Parathyroid adenoma (tissue), 2 donors: ENCODE measurements around the gene TEX22.

Experiments used
- H2AFZ ChIP-seq: fragments of 300-600 bp; sonication (generic); one replicate; pipeline ENCODE4 v1.7.0; 2017; ENCODE audit warnings: antibody characterized with exemption, mild to moderate bottlenecking
- H3K27ac ChIP-seq: fragments of 300-600 bp; sonication (generic); one replicate; pipeline ENCODE4 v1.7.0; 2017
- H3K27me3 ChIP-seq: fragments of 300-600 bp; sonication (generic); one replicate; pipeline ENCODE4 v1.7.0; 2017; ENCODE audit warnings: low read length; ENCODE audit not compliant: control insufficient read depth, insufficient read depth
- H3K36me3 ChIP-seq: fragments of 300-600 bp; sonication (generic); one replicate; pipeline ENCODE4 v1.7.0; 2017; ENCODE audit warnings: low read length; ENCODE audit not compliant: control insufficient read depth, insufficient read depth
- H3K4me1 ChIP-seq: fragments of 300-600 bp; sonication (generic); one replicate; pipeline ENCODE4 v1.7.0; 2017; ENCODE audit warnings: control low read depth
- H3K4me2 ChIP-seq: fragments of 300-600 bp; sonication (generic); one replicate; pipeline ENCODE4 v1.7.0; 2017; ENCODE audit warnings: low read length
- H3K4me3 ChIP-seq: fragments of 300-600 bp; sonication (generic); one replicate; pipeline ENCODE4 v1.7.0; 2017; ENCODE audit warnings: low read depth, low read length
- H3K79me2 ChIP-seq: fragments of 300-600 bp; sonication (generic); one replicate; pipeline ENCODE4 v1.7.0; 2017; ENCODE audit warnings: control low read depth
- H3K9ac ChIP-seq: fragments of 300-600 bp; sonication (generic); one replicate; pipeline ENCODE4 v1.7.0; 2017; ENCODE audit warnings: mild to moderate bottlenecking
- H3K9me3 ChIP-seq: fragments of 300-600 bp; sonication (generic); one replicate; pipeline ENCODE4 v1.7.0; 2017; ENCODE audit warnings: low read length; ENCODE audit not compliant: control insufficient read depth
- TF ChIP-seq, protein P1 (sequence below): fragments of 300-600 bp; sonication (generic); IDR thresholded peaks from one replicate; pipeline ENCODE4 v1.7.0; 2017; ENCODE audit warnings: antibody characterized with exemption, mild to moderate bottlenecking
- donor health status: primary hyperparathyroidism.

Gene TEX22

DNA sequence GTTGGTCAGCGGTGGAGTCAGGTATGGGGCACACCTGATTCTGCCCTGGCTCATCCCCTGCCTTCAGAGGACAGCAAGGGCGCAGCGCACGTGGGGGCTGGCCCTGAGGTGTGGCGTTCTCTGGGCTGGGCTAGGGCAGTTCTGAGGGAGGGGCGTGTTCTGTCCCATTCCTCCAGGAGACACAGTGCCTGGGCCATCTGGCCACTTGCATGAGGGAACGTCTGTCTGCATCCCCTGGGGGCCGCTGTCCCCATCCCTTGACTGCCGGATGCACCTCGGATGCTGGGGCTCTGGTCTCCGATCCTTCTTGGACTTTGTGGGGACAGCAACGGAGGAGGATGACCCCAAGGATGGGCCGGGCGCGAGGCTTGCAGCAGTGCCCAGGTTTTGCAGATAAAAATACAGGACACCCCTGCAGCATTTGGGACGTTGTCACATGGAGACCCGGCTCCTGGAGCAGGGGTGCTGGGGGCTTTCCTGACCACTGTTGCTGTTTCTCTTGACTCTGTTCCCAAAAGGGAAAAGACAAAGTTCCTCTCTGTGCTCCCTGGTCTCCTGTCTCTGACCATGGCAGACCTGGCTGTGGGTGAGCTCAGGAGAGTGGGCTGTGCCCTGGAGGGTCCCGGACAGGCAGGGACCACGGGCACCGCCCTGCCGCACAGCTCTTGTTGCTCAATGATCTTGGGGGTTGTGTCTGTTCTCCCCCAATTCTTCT lies 28.2 kb downstream of the TEX22 start:
- no peak overlapping the region for H3K4me3 ChIP-seq
- H3K36me3 ChIP-seq: no peaks in the 10 kb centered on the region
- peaks cover 1% of the 10 kb centered on the region for H3K4me1 ChIP-seq

DNA sequence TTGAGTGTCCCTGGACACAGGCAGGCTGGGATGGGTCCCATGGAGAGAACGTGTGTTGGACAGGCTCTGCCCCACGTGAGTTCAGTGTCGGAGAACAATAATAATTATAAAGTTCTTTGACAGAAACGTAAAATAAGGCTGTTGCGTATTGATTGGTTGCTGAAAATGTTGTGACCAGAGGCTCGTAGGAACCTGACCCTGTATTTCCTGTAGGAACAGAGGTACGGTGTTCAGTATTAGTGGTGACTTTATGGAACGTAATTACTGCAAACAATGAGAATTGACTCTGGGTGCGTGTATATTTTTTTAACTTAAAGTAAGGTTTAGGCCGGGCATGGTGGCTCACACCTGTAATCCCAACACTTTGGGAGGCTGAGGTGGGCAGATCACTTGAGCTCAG lies 29.1 kb downstream of the TEX22 start:
- Histone ChIP-seq H3K9me3 (no peaks in the 10 kb centered on the region), H3K27me3 (no peaks in the 10 kb centered on the region), H3K27ac (no peak overlapping the region), H3K4me3 (no peak overlapping the region), H3K9ac (no peak overlapping the region), H3K4me2 (no peak overlapping the region), H3K79me2 (peaks cover 4% of the 10 kb centered on the region), H3K36me3 (no peaks in the 10 kb centered on the region), H2AFZ (no peak overlapping the region), H3K4me1 (no peaks in the 10 kb centered on the region)
- TF ChIP-seq, protein P1, sequence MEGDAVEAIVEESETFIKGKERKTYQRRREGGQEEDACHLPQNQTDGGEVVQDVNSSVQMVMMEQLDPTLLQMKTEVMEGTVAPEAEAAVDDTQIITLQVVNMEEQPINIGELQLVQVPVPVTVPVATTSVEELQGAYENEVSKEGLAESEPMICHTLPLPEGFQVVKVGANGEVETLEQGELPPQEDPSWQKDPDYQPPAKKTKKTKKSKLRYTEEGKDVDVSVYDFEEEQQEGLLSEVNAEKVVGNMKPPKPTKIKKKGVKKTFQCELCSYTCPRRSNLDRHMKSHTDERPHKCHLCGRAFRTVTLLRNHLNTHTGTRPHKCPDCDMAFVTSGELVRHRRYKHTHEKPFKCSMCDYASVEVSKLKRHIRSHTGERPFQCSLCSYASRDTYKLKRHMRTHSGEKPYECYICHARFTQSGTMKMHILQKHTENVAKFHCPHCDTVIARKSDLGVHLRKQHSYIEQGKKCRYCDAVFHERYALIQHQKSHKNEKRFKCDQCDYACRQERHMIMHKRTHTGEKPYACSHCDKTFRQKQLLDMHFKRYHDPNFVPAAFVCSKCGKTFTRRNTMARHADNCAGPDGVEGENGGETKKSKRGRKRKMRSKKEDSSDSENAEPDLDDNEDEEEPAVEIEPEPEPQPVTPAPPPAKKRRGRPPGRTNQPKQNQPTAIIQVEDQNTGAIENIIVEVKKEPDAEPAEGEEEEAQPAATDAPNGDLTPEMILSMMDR: no peak

More for the DNA sequence above, 28.2 kb downstream of the TEX22 start:
- Histone ChIP-seq H3K27me3 (no peaks in the 10 kb centered on the region), H3K9ac (no peak overlapping the region), H3K4me2 (no peak overlapping the region), H3K9me3 (no peaks in the 10 kb centered on the region), H3K79me2 (peaks cover 7% of the 10 kb centered on the region), H2AFZ (no peak overlapping the region), H3K27ac (no peak overlapping the region)
- TF ChIP-seq, protein P1: no peak

GRCh38 chr14:105427936-105428485 lies 29.7 kb downstream of the TEX22 start:
- Histone ChIP-seq H3K79me2 (peaks cover 4% of the 10 kb centered on the region), H3K4me2 (no peak overlapping the region), H3K9ac (no peak overlapping the region), H2AFZ (no peak overlapping the region), H3K4me3 (no peak overlapping the region), H3K36me3 (no peaks in the 10 kb centered on the region), H3K4me1 (no peaks in the 10 kb centered on the region), H3K27me3 (no peaks in the 10 kb centered on the region), H3K27ac (no peak overlapping the region), H3K9me3 (no peaks in the 10 kb centered on the region)
- TF ChIP-seq, protein P1: no peak

DNA sequence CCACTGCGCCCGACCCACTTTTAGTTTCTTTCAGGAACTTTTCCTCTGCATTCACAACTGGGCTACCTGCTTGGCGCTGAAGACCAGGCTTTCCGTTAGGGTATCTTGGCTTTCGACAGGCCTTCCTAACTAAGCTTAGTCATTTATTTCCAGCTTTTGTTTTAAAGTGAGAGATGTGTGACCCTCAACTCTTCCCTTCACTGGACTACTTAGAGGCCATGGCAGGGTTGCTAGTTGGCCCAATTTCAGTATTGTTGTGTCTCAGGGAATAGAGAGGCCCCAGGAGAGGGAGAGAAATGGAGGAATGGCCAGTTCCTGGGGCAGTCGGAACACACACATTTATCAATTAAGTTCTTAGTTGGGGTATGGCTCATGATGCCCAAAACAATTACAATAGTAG lies 31.7 kb downstream of the TEX22 start:
- no peak overlapping the region for H3K9ac ChIP-seq
- no peak overlapping the region for H3K4me3 ChIP-seq
- peaks cover 9% of the 10 kb centered on the region for H3K79me2 ChIP-seq
- no peak overlapping the region for H3K4me2 ChIP-seq
- H3K27ac ChIP-seq: no peak overlapping the region
- TF ChIP-seq, protein P1: no peak
- no peaks in the 10 kb centered on the region for H3K27me3 ChIP-seq
- no peaks in the 10 kb centered on the region for H3K4me1 ChIP-seq
- no peak overlapping the region for H2AFZ ChIP-seq
- no peaks in the 10 kb centered on the region for H3K36me3 ChIP-seq
- H3K9me3 ChIP-seq: no peaks in the 10 kb centered on the region

- TF ChIP-seq, protein P1: no peak
- no peaks in the 10 kb centered on the region for H3K27me3 ChIP-seq
- H3K4me3 ChIP-seq: no peak overlapping the region
- H3K36me3 ChIP-seq: no peaks in the 10 kb centered on the region
- H3K9me3 ChIP-seq: no peaks in the 10 kb centered on the region
- peaks cover 15% of the 10 kb centered on the region for H3K79me2 ChIP-seq
- H3K27ac ChIP-seq: no peak overlapping the region
- no peak overlapping the region for H2AFZ ChIP-seq
- H3K4me2 ChIP-seq: no peak overlapping the region
- no peak overlapping the region for H3K9ac ChIP-seq
- H3K4me1 ChIP-seq: no peaks in the 10 kb centered on the region
These were observed 32.2 kb downstream of the TEX22 start for GRCh38 chr14:105430565-105430964.
